Osteoblast (primary cell): ENCODE results near the gene MEGF11. TPM values are rescaled to one million over a fixed set of nuclear protein-coding genes. Genes with fewer than 3 reads are reported as not detected.

Experiments
- DNase-seq: peaks from one replicate; pipeline ENCODE4 v3.0.0; 2011; ENCODE audit warnings: low spot score, mixed read lengths; ENCODE audit not compliant: insufficient read length; ENCODE audit errors: missing footprints
- H2AFZ ChIP-seq: 2 replicates; pipeline ENCODE4 v1.6.0; 2011; ENCODE audit warnings: mild to moderate bottlenecking, low read length
- H3K27ac ChIP-seq: 2 replicates; pipeline ENCODE4 v1.5.1; 2011; ENCODE audit warnings: mild to moderate bottlenecking, low read depth, low read length, moderate library complexity
- H3K27me3 ChIP-seq: 2 replicates; pipeline ENCODE4 v1.6.0; 2012; ENCODE audit warnings: mild to moderate bottlenecking, control low read depth, inconsistent platforms, low read length, moderate library complexity; ENCODE audit not compliant: insufficient read depth
- H3K36me3 ChIP-seq: 2 replicates; pipeline ENCODE4 v1.5.1; 2011; ENCODE audit warnings: mild to moderate bottlenecking, low read length, control low read depth, moderate library complexity; ENCODE audit not compliant: insufficient read depth
- H3K4me1 ChIP-seq: 2 replicates; pipeline ENCODE4 v1.5.1; 2011; ENCODE audit warnings: mild to moderate bottlenecking, low read length, control low read depth, moderate library complexity; ENCODE audit not compliant: insufficient read depth
- H3K4me2 ChIP-seq: 2 replicates; pipeline ENCODE4 v1.6.0; 2011; ENCODE audit warnings: mild to moderate bottlenecking, low read length; ENCODE audit not compliant: insufficient read depth
- H3K4me3 ChIP-seq: fragments of 200-600 bp; sonication (generic); 3 replicates; pipeline ENCODE4 v1.5.1; 2012; ENCODE audit warnings: mild to moderate bottlenecking, low read length, inconsistent platforms; ENCODE audit not compliant: insufficient read depth
- H3K79me2 ChIP-seq: 2 replicates; pipeline ENCODE4 v1.6.0; 2012; ENCODE audit warnings: mild to moderate bottlenecking, low read length, control low read depth, inconsistent platforms; ENCODE audit not compliant: insufficient read depth
- H3K9me3 ChIP-seq: 2 replicates; pipeline ENCODE4 v1.5.1; 2011; ENCODE audit warnings: low read depth, low read length, control low read depth
- H4K20me1 ChIP-seq: 2 replicates; pipeline ENCODE4 v1.6.0; 2012; ENCODE audit warnings: mild to moderate bottlenecking, low read length, control low read depth; ENCODE audit not compliant: insufficient read depth
- CTCF ChIP-seq: IDR thresholded peaks from 2 replicates; pipeline ENCODE4 v1.5.1; 2011; ENCODE audit warnings: mild to moderate bottlenecking, low read depth, low read length, moderate library complexity; ENCODE audit errors: extremely low read depth
- total RNA-seq: library from RNA; depleted of rRNA; stranded (reverse); fragments of >200 nt; gene quantifications from 2 replicates; pipeline ENCODE4 v1.2.3, GENCODE V29; 2012

The MEGF11 gene
- total RNA-seq, 1 donor, result not detected

DNA sequence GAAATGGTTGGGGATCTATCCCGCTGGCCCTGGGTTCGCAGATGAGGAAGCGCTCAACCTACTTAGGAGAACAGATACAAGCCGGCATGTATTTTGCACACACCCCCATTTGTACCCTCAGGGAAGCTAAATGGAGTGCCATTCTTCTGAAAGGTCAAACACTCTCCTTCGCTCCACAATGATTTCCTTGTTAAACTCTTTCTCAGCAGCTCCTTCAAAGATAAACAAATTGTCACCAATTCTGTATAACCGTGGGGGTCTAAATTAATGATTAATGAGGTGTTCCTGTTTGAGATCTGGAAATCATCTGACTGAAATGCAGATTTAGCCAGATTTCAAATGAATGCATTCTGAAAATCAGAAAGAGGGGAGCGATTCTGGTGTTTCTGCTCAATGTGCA is 124.0 kb downstream of the MEGF11 start:
- Histone ChIP-seq H3K27me3 (peaks cover 61% of the 10 kb centered on the region), H3K4me3 (no peak overlapping the region), H4K20me1 (no peaks in the 10 kb centered on the region), H3K36me3 (no peaks in the 10 kb centered on the region), H3K9me3 (no peaks in the 10 kb centered on the region), H3K4me1 (no peaks in the 10 kb centered on the region), H2AFZ (no peak overlapping the region), H3K79me2 (no peaks in the 10 kb centered on the region), H3K4me2 (no peak overlapping the region), H3K27ac (no peak overlapping the region)
- peak; percentile 21 for DNase-seq
- no peak for TF ChIP-seq CTCF

GRCh38 chr15:66128116-66128680 is 125.4 kb downstream of the MEGF11 start:
- Histone ChIP-seq H3K36me3 (no peaks in the 10 kb centered on the region), H2AFZ (no peak overlapping the region), H3K4me2 (no peak overlapping the region), H3K9me3 (no peaks in the 10 kb centered on the region), H3K79me2 (no peaks in the 10 kb centered on the region), H3K27me3 (peaks cover 62% of the 10 kb centered on the region), H3K27ac (no peak overlapping the region), H3K4me3 (no peak overlapping the region), H4K20me1 (no peaks in the 10 kb centered on the region), H3K4me1 (no peaks in the 10 kb centered on the region)
- peak; percentile 45 for DNase-seq
- no peak for TF ChIP-seq CTCF

- no peak overlapping the region for H3K4me3 ChIP-seq
- H3K36me3 ChIP-seq, result no peaks in the 10 kb centered on the region
- H3K27ac ChIP-seq, result no peak overlapping the region
- no peaks in the 10 kb centered on the region for H3K4me1 ChIP-seq
- DNase-seq, result no peak
- H3K4me2 ChIP-seq, result no peak overlapping the region
- no peak overlapping the region for H2AFZ ChIP-seq
- no peaks in the 10 kb centered on the region for H3K79me2 ChIP-seq
- H3K9me3 ChIP-seq, result no peaks in the 10 kb centered on the region
- no peak for TF ChIP-seq CTCF
- H4K20me1 ChIP-seq, result no peaks in the 10 kb centered on the region
- peaks cover 50% of the 10 kb centered on the region for H3K27me3 ChIP-seq
These were observed 127.1 kb downstream of the MEGF11 start for GRCh38 chr15:66126456-66126855.

DNA sequence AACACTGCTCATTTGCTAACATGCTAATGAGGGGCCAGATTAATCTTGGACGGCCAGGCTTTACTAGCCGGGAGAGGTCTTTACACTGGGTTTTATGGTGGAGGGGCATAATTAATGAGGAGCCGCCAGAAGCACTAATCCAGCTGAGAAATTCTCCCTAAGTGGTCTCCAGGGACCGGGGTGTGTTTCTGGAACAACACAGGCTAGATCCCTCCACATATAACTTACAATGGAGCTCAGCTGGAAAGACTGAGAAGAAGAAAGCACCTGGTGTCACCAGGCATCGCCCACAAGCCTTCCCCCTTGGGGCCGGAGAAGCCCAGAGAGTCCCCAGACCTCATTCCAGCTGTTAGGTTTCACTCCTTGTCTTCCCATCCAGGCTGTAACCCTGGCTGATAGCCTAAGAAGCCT is 127.5 kb downstream of the MEGF11 start:
- no peak overlapping the region for H2AFZ ChIP-seq
- no peaks in the 10 kb centered on the region for H3K79me2 ChIP-seq

More for the DNA sequence above, 127.5 kb downstream of the MEGF11 start:
- Histone ChIP-seq H3K27me3 (peaks cover 49% of the 10 kb centered on the region), H3K4me3 (no peak overlapping the region), H3K36me3 (no peaks in the 10 kb centered on the region), H3K27ac (no peak overlapping the region), H4K20me1 (no peaks in the 10 kb centered on the region), H3K9me3 (no peaks in the 10 kb centered on the region), H3K4me2 (no peak overlapping the region), H3K4me1 (no peaks in the 10 kb centered on the region)
- peak; percentile 8 for DNase-seq
- no peak for TF ChIP-seq CTCF
